Measurements from ENCODE around the gene SIM2. TPM values are rescaled to one million over a fixed set of nuclear protein-coding genes. Genes with fewer than 3 reads are reported as not detected.

SIM2 gene
- total and polyA plus RNA-seq, 2 experiments from 2014 or later, result 0.31 TPM; not detected in 1

DNA sequence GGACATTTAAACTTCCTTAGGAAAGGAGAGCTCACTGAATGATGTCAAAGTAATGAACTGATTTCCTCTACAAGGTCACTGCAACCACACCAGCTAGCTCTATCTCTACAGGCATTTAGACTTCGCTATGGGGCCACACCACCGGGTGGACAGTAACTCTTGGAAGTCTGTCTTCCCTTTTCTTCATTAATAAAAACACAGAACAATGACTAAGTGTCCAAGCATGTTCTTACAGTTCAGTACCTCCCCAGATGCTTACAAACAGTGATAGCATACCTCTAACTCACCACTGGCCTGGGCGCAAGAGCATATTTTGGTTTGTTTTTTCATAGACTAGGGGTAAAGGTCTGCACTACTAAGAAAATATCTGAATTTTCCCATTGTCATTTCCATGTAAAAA lies 54.6 kb downstream of the SIM2 start:
- no peak overlapping the region for H3K27ac ChIP-seq
- TF ChIP-seq, protein P1, sequence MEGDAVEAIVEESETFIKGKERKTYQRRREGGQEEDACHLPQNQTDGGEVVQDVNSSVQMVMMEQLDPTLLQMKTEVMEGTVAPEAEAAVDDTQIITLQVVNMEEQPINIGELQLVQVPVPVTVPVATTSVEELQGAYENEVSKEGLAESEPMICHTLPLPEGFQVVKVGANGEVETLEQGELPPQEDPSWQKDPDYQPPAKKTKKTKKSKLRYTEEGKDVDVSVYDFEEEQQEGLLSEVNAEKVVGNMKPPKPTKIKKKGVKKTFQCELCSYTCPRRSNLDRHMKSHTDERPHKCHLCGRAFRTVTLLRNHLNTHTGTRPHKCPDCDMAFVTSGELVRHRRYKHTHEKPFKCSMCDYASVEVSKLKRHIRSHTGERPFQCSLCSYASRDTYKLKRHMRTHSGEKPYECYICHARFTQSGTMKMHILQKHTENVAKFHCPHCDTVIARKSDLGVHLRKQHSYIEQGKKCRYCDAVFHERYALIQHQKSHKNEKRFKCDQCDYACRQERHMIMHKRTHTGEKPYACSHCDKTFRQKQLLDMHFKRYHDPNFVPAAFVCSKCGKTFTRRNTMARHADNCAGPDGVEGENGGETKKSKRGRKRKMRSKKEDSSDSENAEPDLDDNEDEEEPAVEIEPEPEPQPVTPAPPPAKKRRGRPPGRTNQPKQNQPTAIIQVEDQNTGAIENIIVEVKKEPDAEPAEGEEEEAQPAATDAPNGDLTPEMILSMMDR (IDR thresholded peaks at IDR 0.05; ENCODE audit: low read depth, low read length), result no peak
- no peaks in the 10 kb centered on the region for H3K36me3 ChIP-seq
- H3K27me3 ChIP-seq, result peaks cover 9% of the 10 kb centered on the region
- peaks cover 27% of the 10 kb centered on the region for H3K4me1 ChIP-seq (ENCODE audit: low read depth)
- H3K9me3 ChIP-seq (ENCODE audit: low read depth), result no peaks in the 10 kb centered on the region
- H3K4me3 ChIP-seq, result no peak overlapping the region
- DNase-seq (ENCODE audit: low read depth in 1 of 2, low spot score in 1 of 2), result peak in 1 of 2 donors; percentile 60

DNA sequence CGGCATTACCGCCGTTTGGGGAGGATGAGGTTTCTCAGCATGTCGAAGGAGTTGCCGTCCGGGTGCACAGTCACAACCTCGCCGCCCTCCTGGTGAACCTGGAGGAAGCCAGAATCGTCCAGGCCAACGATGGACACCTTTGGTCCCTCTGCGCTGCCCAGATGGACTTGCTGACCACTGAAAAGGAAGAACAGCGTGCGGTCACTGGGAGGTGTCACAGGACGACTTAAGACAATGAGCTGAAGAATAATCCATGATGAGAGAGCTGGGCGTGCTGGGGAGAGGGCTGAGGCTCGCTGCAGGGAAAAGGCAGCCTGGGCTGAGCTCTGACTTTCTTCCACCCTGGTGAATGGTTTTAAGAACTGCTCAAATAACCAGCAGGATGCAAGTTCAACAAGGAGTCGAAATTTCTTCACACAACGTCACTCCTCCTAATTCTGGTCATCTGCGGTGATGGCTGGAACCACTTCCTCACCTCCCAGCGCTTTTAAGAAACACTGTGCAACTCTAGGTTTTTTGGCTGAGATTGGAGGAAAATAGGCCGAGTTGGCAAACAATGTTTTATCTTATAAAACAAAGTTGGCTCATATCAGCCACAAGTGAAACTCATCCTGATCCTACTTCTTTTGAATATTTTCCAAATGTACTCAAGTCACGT lies 55.5 kb downstream of the SIM2 start:
- Histone ChIP-seq H3K4me3 (no peak overlapping the region), H3K4me1 (ENCODE audit: low read depth) (peaks cover 27% of the 10 kb centered on the region), H3K36me3 (no peaks in the 10 kb centered on the region), H3K27me3 (peaks cover under 1% of the 10 kb centered on the region), H3K27ac (no peak overlapping the region), H3K9me3 (ENCODE audit: low read depth) (no peaks in the 10 kb centered on the region)
- peak in 1 of 2 donors; percentile 50 for DNase-seq (ENCODE audit: low read depth in 1 of 2, low spot score in 1 of 2)
- TF ChIP-seq, protein P1 (IDR thresholded peaks at IDR 0.05; ENCODE audit: low read depth, low read length), result no peak

DNA sequence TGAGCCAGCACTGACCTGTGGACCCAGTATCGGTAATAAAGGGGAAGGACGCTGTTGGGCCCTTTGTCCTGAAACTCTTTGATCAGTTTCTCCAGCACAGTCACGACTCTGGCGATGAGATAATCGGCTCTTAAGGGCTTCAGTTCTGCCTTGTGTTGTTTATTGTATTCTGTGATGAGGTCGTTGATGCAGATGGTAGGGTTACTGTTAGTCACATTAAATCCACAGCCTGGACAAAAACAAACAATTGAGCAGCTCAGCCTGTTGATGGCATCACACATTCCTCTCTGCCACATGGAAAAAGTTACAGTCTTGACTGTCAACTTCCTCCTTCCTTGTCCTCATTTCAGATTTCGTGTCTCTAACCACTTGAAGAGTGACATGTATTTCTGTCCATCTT lies 57.6 kb downstream of the SIM2 start:
- Histone ChIP-seq H3K9me3 (ENCODE audit: low read depth) (no peaks in the 10 kb centered on the region), H3K27me3 (no peaks in the 10 kb centered on the region), H3K36me3 (no peaks in the 10 kb centered on the region), H3K4me3 (no peak overlapping the region), H3K27ac (no peak overlapping the region), H3K4me1 (ENCODE audit: low read depth) (peaks cover 10% of the 10 kb centered on the region)
- DNase-seq (ENCODE audit: low read depth in 1 of 2, low spot score in 1 of 2), result no peak
- TF ChIP-seq, protein P1 (IDR thresholded peaks at IDR 0.05; ENCODE audit: low read depth, low read length), result no peak

DNA sequence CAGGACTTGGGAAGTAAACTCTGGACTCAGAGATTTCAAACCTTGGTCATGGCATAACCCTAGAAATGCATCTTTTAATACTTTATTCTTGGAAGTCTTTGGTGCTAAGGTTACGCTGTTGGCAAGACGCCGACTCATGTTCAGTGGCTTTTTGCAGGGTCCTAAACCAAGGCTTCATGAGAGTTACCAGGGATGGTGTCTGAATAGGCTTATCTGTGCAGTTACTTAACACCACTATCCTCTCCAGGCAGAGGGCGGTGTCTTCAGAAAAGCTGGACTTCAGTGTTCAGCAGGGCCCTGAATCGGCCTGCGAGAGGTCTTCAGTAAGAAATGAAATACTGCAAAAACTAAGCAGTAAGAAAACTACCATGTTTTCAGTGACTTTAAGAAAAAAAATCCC lies 58.3 kb downstream of the SIM2 start:
- TF ChIP-seq, protein P1 (IDR thresholded peaks at IDR 0.05; ENCODE audit: low read depth, low read length), result no peak
- no peak overlapping the region for H3K27ac ChIP-seq

DNA sequence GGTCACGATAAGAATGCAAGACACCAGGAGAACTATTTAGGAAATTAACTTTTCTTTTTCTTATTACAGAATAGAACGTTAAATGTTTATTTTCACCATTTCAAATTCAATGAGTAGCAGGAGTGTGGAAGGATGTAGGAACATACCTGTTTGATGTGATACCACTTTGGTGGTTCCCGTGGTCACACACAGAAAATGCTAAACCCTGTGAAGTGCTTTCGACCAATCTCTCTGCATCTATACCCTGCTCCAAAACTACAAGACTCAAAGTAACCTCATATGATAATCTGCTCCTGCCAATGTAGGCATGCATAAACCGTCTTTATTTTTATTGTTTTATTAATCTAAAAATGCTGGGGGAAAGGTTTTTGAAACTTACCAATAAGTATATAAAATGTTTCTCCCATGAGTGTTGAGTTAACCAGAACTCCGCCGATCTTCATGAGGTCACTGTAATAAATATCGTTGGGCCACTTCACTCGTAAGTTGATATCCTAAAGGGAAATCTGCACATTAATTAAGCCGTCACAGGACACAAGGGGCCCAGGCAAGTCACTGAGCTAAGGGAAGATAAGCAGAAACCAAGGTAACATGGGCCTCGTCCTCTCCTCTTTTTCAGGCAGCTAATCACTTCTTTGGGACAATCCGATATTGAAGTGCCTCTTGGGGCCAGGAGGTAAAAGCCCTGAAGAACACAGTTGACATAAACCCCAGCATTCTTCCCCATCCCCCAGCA lies 60.6 kb downstream of the SIM2 start:
- Histone ChIP-seq H3K4me3 (no peak overlapping the region), H3K36me3 (no peaks in the 10 kb centered on the region), H3K27ac (no peak overlapping the region), H3K27me3 (no peaks in the 10 kb centered on the region), H3K9me3 (ENCODE audit: low read depth) (no peaks in the 10 kb centered on the region), H3K4me1 (ENCODE audit: low read depth) (peaks cover 3% of the 10 kb centered on the region)
- TF ChIP-seq, protein P1 (IDR thresholded peaks at IDR 0.05; ENCODE audit: low read depth, low read length), result no peak
- DNase-seq (ENCODE audit: low read depth in 1 of 2, low spot score in 1 of 2), result no peak

More for the DNA sequence above, 58.3 kb downstream of the SIM2 start:
- no peaks in the 10 kb centered on the region for H3K9me3 ChIP-seq (ENCODE audit: low read depth)
- H3K4me3 ChIP-seq, result no peak overlapping the region
- no peak for DNase-seq (ENCODE audit: low read depth in 1 of 2, low spot score in 1 of 2)
- H3K4me1 ChIP-seq (ENCODE audit: low read depth), result peaks cover 3% of the 10 kb centered on the region
- H3K27me3 ChIP-seq, result no peaks in the 10 kb centered on the region
- H3K36me3 ChIP-seq, result no peaks in the 10 kb centered on the region

All from cardiac muscle cell (in vitro differentiated cells and primary cell).